H9 (cell line): ENCODE measurements around the gene TIMM10B. TPM values are rescaled to one million over a fixed set of nuclear protein-coding genes. Genes with fewer than 3 reads are reported as not detected.

Experiments used
- DNase-seq: peaks from one replicate; pipeline ENCODE4 v3.0.0-alpha.2; 2017
- H2AFZ ChIP-seq: one replicate; pipeline ENCODE4 v1.6.1; 2013; ENCODE audit warnings: mild to moderate bottlenecking, low read length, control low read depth, moderate library complexity
- H2AK5ac ChIP-seq: 2 replicates; pipeline ENCODE4 v1.6.1; 2013; ENCODE audit warnings: low read length, control low read depth, mixed read lengths; ENCODE audit not compliant: insufficient read length
- H2BK120ac ChIP-seq: one replicate; pipeline ENCODE4 v1.6.1; 2013; ENCODE audit warnings: low read depth, mild to moderate bottlenecking, low read length, control low read depth, inconsistent platforms; ENCODE audit not compliant: poor library complexity, severe bottlenecking
- H2BK12ac ChIP-seq: 2 replicates; pipeline ENCODE4 v1.6.1; 2013; ENCODE audit warnings: low read length, control low read depth, mixed read lengths, low read depth; ENCODE audit not compliant: insufficient read length
- H2BK15ac ChIP-seq: 2 replicates; pipeline ENCODE4 v1.6.1; 2013; ENCODE audit warnings: low read depth, low read length, control low read depth
- H2BK20ac ChIP-seq: one replicate; pipeline ENCODE4 v1.6.1; 2013; ENCODE audit warnings: low read depth, mild to moderate bottlenecking, low read length, control low read depth, inconsistent platforms; ENCODE audit not compliant: poor library complexity, severe bottlenecking
- H2BK5ac ChIP-seq: 2 replicates; pipeline ENCODE4 v1.6.1; 2013; ENCODE audit warnings: low read length, control low read depth, mixed read lengths; ENCODE audit not compliant: insufficient read length
- H3K14ac ChIP-seq: 2 replicates; pipeline ENCODE4 v1.6.1; 2013; ENCODE audit warnings: low read length, control low read depth; ENCODE audit not compliant: insufficient read depth
- H3K18ac ChIP-seq: 2 replicates; pipeline ENCODE4 v1.6.1; 2013; ENCODE audit warnings: low read depth, mild to moderate bottlenecking, mixed read lengths, low read length, control low read depth; ENCODE audit not compliant: insufficient read length
- H3K23ac ChIP-seq: 2 replicates; pipeline ENCODE4 v1.6.1; 2013; ENCODE audit warnings: low read length, control low read depth, mixed read lengths, low read depth; ENCODE audit not compliant: insufficient read length
- H3K23me2 ChIP-seq: 2 replicates; pipeline ENCODE4 v1.6.1; 2013; ENCODE audit warnings: low read depth, mild to moderate bottlenecking, mixed read lengths, low read length, control low read depth; ENCODE audit not compliant: insufficient read length, poor library complexity, severe bottlenecking
- H3K27ac ChIP-seq: 2 replicates; pipeline ENCODE4 v1.5.1; 2013; ENCODE audit warnings: low read length, control low read depth, mixed read lengths, low read depth; ENCODE audit not compliant: insufficient read length
- H3K27me3 ChIP-seq: 2 replicates; pipeline ENCODE4 v1.6.1; 2013; ENCODE audit warnings: low read length, control low read depth, inconsistent platforms; ENCODE audit not compliant: insufficient read depth
- H3K4ac ChIP-seq: 2 replicates; pipeline ENCODE4 v1.6.1; 2013; ENCODE audit warnings: low read depth, mild to moderate bottlenecking, control low read depth, inconsistent platforms, low read length, moderate library complexity
- H3K4me1 ChIP-seq: 2 replicates; pipeline ENCODE4 v1.6.1; 2013; ENCODE audit warnings: low read length, control low read depth, inconsistent platforms; ENCODE audit not compliant: insufficient read depth
- H3K4me2 ChIP-seq: 2 replicates; pipeline ENCODE4 v1.6.1; 2013; ENCODE audit warnings: low read length, control low read depth, mixed read lengths; ENCODE audit not compliant: insufficient read length, insufficient read depth
- H3K56ac ChIP-seq: 2 replicates; pipeline ENCODE4 v1.6.1; 2013; ENCODE audit warnings: low read depth, mild to moderate bottlenecking, mixed read lengths, low read length, control low read depth; ENCODE audit not compliant: insufficient read length
- H3K79me1 ChIP-seq: 2 replicates; pipeline ENCODE4 v1.6.1; 2013; ENCODE audit warnings: low read depth, mild to moderate bottlenecking, moderate library complexity, low read length, control low read depth, inconsistent platforms; ENCODE audit not compliant: insufficient read depth, poor library complexity, severe bottlenecking
- H3K79me2 ChIP-seq: 2 replicates; pipeline ENCODE4 v1.6.1; 2013; ENCODE audit warnings: low read length, control low read depth, inconsistent platforms; ENCODE audit not compliant: insufficient read depth
- H3K9ac ChIP-seq: 2 replicates; pipeline ENCODE4 v1.6.1; 2013; ENCODE audit warnings: low read length, control low read depth, mixed read lengths; ENCODE audit not compliant: insufficient read length; ENCODE audit errors: extremely low read depth
- H3K9me3 ChIP-seq: one replicate; pipeline ENCODE4 v1.6.1; 2013; ENCODE audit warnings: low read depth, low read length, inconsistent platforms; ENCODE audit not compliant: control insufficient read depth
- H3T11ph ChIP-seq: one replicate; pipeline ENCODE4 v1.6.1; 2013; ENCODE audit warnings: mild to moderate bottlenecking, low read length, control low read depth, inconsistent platforms
- H4K20me1 ChIP-seq: one replicate; pipeline ENCODE4 v1.6.1; 2013; ENCODE audit not compliant: control insufficient read depth, insufficient read length, insufficient read depth
- H4K5ac ChIP-seq: 2 replicates; pipeline ENCODE4 v1.6.1; 2013; ENCODE audit warnings: low read depth, mild to moderate bottlenecking, mixed read lengths, low read length, control low read depth; ENCODE audit not compliant: insufficient read length
- H4K8ac ChIP-seq: replicated peaks from 2 replicates; pipeline ENCODE4 v1.6.1; 2013; ENCODE audit warnings: low read length, control low read depth, mixed read lengths, low read depth; ENCODE audit not compliant: insufficient read length
- H4K91ac ChIP-seq: 2 replicates; pipeline ENCODE4 v1.6.1; 2013; ENCODE audit warnings: low read depth, mild to moderate bottlenecking, moderate library complexity, mixed read lengths, low read length, control low read depth; ENCODE audit not compliant: insufficient read length
- H3K27ac Mint-ChIP-seq, 3 experiments: 2 replicates in 2 of 3; 3 replicates in 1 of 3; pipeline ENCODE4 v1.8.0; 2020 to 2021; ENCODE audit warnings: mixed read lengths in 3 of 3, mild to moderate bottlenecking in 1 of 3, moderate library complexity in 1 of 3
- H3K27me3 Mint-ChIP-seq: 2 replicates; pipeline ENCODE4 v1.8.0; 2021; ENCODE audit warnings: low read depth, mild to moderate bottlenecking, moderate library complexity, mixed read lengths
- H3K36me3 Mint-ChIP-seq, 3 experiments: 2 replicates in 2 of 3; 3 replicates in 1 of 3; pipeline ENCODE4 v1.8.0; 2020 to 2021; ENCODE audit warnings: low read depth in 3 of 3, mixed read lengths in 3 of 3; ENCODE audit not compliant: insufficient read depth in 1 of 3
- H3K4me1 Mint-ChIP-seq, 2 experiments: 2 replicates each; pipeline ENCODE4 v1.8.0; 2020; ENCODE audit warnings: mixed read lengths in 2 of 2
- H3K4me3 Mint-ChIP-seq, 2 experiments: 2 replicates in 1 of 2; 3 replicates in 1 of 2; pipeline ENCODE4 v1.8.0; 2020 to 2021; ENCODE audit warnings: mild to moderate bottlenecking in 2 of 2, mixed read lengths in 2 of 2, moderate library complexity in 1 of 2
- H3K9me3 Mint-ChIP-seq, 2 experiments: 2 replicates in 1 of 2; 3 replicates in 1 of 2; pipeline ENCODE4 v1.8.0; 2020; ENCODE audit warnings: mild to moderate bottlenecking in 2 of 2, mixed read lengths in 2 of 2, moderate library complexity in 1 of 2
- CTCF ChIP-seq: fragments of 200-600 bp; sonication (generic); conservative IDR thresholded peaks from 3 replicates; pipeline ENCODE4 v1.8.0; 2021; ENCODE audit warnings: antibody characterized with exemption, mild to moderate bottlenecking
- WGBS: extraction: QIAGEN DNeasy Blood & Tissue Kit; methylation state at CpG from one replicate; pipeline ENCODE4 v1.1.7; 2013; ENCODE audit warnings: missing lambda C conversion rate, low lambda C conversion rate, mixed read lengths; ENCODE audit not compliant: insufficient read length; ENCODE audit errors: extremely low coverage; 5-methylcytosine and 5-hydroxymethylcytosine counted together
- total RNA-seq: library from RNA; stranded (reverse); gene quantifications from 2 replicates; pipeline ENCODE4 v1.2.1, GENCODE V29; 2021

Gene TIMM10B
- total RNA-seq, 1 experiment from 2014 or later, result 49.9 TPM

GRCh38 chr11:6459099-6459450, 22.2 kb upstream of the TIMM10B start:
- Mint-ChIP-seq H3K9me3 (no peaks in the 10 kb centered on the region), H3K27me3 (no peaks in the 10 kb centered on the region), H3K36me3 (peaks cover 0 to 29% (median 6%) of the 10 kb centered on the region in 3 experiments; a peak in 3 of 7 replicates), H3K27ac (no peak overlapping the region), H3K4me3 (no peak overlapping the region), H3K4me1 (no peaks in the 10 kb centered on the region)
- Histone ChIP-seq H3K9ac (no peak overlapping the region), H4K8ac (no peak overlapping the region), H3K79me2 (no peaks in the 10 kb centered on the region), H3K23me2 (no peaks in the 10 kb centered on the region), H3T11ph (no peak overlapping the region), H3K27me3 (no peaks in the 10 kb centered on the region), H2AK5ac (no peak overlapping the region), H2BK5ac (no peak overlapping the region), H4K5ac (no peak overlapping the region), H2BK20ac (no peak overlapping the region), H3K14ac (no peak overlapping the region), H3K27ac (no peak overlapping the region), H2BK12ac (no peak overlapping the region), H3K4me1 (no peaks in the 10 kb centered on the region), H2BK15ac (no peak overlapping the region), H3K79me1 (no peaks in the 10 kb centered on the region), H3K56ac (no peak overlapping the region), H3K4ac (no peak overlapping the region), H2BK120ac (no peak overlapping the region), H3K18ac (no peak overlapping the region), H3K23ac (no peak overlapping the region), H3K9me3 (no peaks in the 10 kb centered on the region), H4K20me1 (no peaks in the 10 kb centered on the region), H4K91ac (no peak overlapping the region), H3K4me2 (no peak overlapping the region), H2AFZ (no peak overlapping the region)
- no CpG with 5 or more reads among the region's 1 CpG for WGBS
- no peak for TF ChIP-seq CTCF
- no peak for DNase-seq
